GM18870 (cell line): ENCODE measurements around the gene SYNPO2.
"Not testable (repeated sequence)": the region's sequence is repeated elsewhere in the genome, so short reads cannot be mapped to it uniquely, and the experiment has no call there.

Experiments
- ATAC-seq: cut with Tn5 transposase; IDR thresholded peaks from one replicate; pipeline ENCODE4 v1.9.1; 2021; ENCODE audit warnings: moderate library complexity; ENCODE audit not compliant: unreplicated experiment

Gene SYNPO2

GRCh38 chr4:119029847-119030535, 141.3 kb downstream of the SYNPO2 start:
- ATAC-seq = no peak

- no peak for ATAC-seq
Observed at GRCh38 chr4:119030536-119030890, 141.9 kb downstream of the SYNPO2 start.

GRCh38 chr4:119031218-119031617, 142.6 kb downstream of the SYNPO2 start:
- no peak for ATAC-seq

GRCh38 chr4:119032921-119033685, 144.4 kb downstream of the SYNPO2 start:
- ATAC-seq = peak; percentile 45

- no peak for ATAC-seq
Observed at GRCh38 chr4:119034276-119035008, 145.8 kb downstream of the SYNPO2 start.

- no peak for ATAC-seq
Observed at GRCh38 chr4:119035951-119036737, 147.5 kb downstream of the SYNPO2 start.

- no peak for ATAC-seq
Observed at GRCh38 chr4:119037709-119038108, 149.1 kb downstream of the SYNPO2 start.

GRCh38 chr4:119038116-119038841, 149.6 kb downstream of the SYNPO2 start:
- peak; percentile 59 for ATAC-seq

GRCh38 chr4:119039160-119039559, 150.5 kb downstream of the SYNPO2 start:
- ATAC-seq = no peak

- no peak for ATAC-seq
Observed at GRCh38 chr4:119039779-119040178, 151.1 kb downstream of the SYNPO2 start.

GRCh38 chr4:119040261-119040660, 151.6 kb downstream of the SYNPO2 start:
- ATAC-seq = no peak

GRCh38 chr4:119040694-119041185, 152.1 kb downstream of the SYNPO2 start:
- ATAC-seq = no peak

GRCh38 chr4:119041396-119041795, 152.7 kb downstream of the SYNPO2 start:
- ATAC-seq = no peak

GRCh38 chr4:119041951-119042560, 153.4 kb downstream of the SYNPO2 start:
- ATAC-seq = peak; percentile 67

- no peak for ATAC-seq
Observed at GRCh38 chr4:119046263-119046662, 157.6 kb downstream of the SYNPO2 start.

- not testable (repeated sequence) for ATAC-seq
Observed at GRCh38 chr4:119047059-119047458, 158.4 kb downstream of the SYNPO2 start.

GRCh38 chr4:119048446-119048845, 159.8 kb downstream of the SYNPO2 start:
- ATAC-seq = no peak

- ATAC-seq = no peak
Observed at GRCh38 chr4:119049342-119049741, 160.7 kb downstream of the SYNPO2 start.

- no peak for ATAC-seq
Observed at GRCh38 chr4:119050527-119051090, 162.0 kb downstream of the SYNPO2 start.
